WTC11 (cell line): ENCODE measurements around the gene LTB. TPM values are rescaled to one million over a fixed set of nuclear protein-coding genes. Genes with fewer than 3 reads are reported as not detected.
A peak's percentile ranks its signal among the peaks of the same experiment; 100 is the strongest.
"Not testable (repeated sequence)": the region's sequence is repeated elsewhere in the genome, so short reads cannot be mapped to it uniquely, and the experiment has no call there.

Experiments
- ATAC-seq: fragments of 200-7000 bp; cut with Tn5 transposase; 2 replicates; pipeline ENCODE4 v1.10.0; 2021; ENCODE audit warnings: mild to moderate bottlenecking, moderate library complexity
- CTCF ChIA-PET: fragments of 300-600 bp; sonication (Branson Sonifier 250); formaldehyde crosslinking; loops from one replicate; lab custom pipeline; 2021; ENCODE audit warnings: antibody characterized with exemption; lab: Charles Lee
- POLR2A ChIA-PET: fragments of 350-600 bp; sonication (Branson Sonifier 250); formaldehyde crosslinking; loops from one replicate; lab custom pipeline; 2021; ENCODE audit warnings: antibody characterized with exemption; lab: Charles Lee
- DNase-seq: peaks from one replicate; pipeline ENCODE4 v3.0.0; 2021; ENCODE audit warnings: low spot score
- H3K27ac Mint-ChIP-seq: 2 replicates; pipeline ENCODE4 v1.8.0; 2021; ENCODE audit warnings: mixed read lengths
- H3K27me3 Mint-ChIP-seq: 2 replicates; pipeline ENCODE4 v1.8.0; 2021; ENCODE audit warnings: low read depth, mild to moderate bottlenecking, moderate library complexity, mixed read lengths
- H3K36me3 Mint-ChIP-seq: 2 replicates; pipeline ENCODE4 v1.8.0; 2021; ENCODE audit warnings: mixed read lengths
- H3K4me1 Mint-ChIP-seq: 2 replicates; pipeline ENCODE4 v1.8.0; 2022; ENCODE audit warnings: mixed read lengths
- H3K4me3 Mint-ChIP-seq: 2 replicates; pipeline ENCODE4 v1.8.0; 2021; ENCODE audit warnings: mild to moderate bottlenecking, moderate library complexity, mixed read lengths
- H3K9me3 Mint-ChIP-seq: 2 replicates; pipeline ENCODE4 v1.8.0; 2021; ENCODE audit warnings: mixed read lengths
- AFF4 ChIP-seq: sonication (generic); formaldehyde crosslinking; IDR thresholded peaks from 2 replicates; pipeline ENCODE4 v1.8.1; 2023; ENCODE audit warnings: mild to moderate bottlenecking, missing genetic modification reagents, borderline replicate concordance
- CTCF ChIP-seq: fragments of 200-600 bp; IDR thresholded peaks from 2 replicates; pipeline ENCODE4 v1.8.0; 2022; ENCODE audit warnings: antibody characterized with exemption
- ESRRA ChIP-seq: sonication (generic); formaldehyde crosslinking; IDR thresholded peaks from 2 replicates; pipeline ENCODE4 v1.8.1; 2022; ENCODE audit warnings: mild to moderate bottlenecking, missing genetic modification reagents, borderline replicate concordance
- GABPB1 ChIP-seq: sonication (generic); formaldehyde crosslinking; IDR thresholded peaks from 2 replicates; pipeline ENCODE4 v1.8.1; 2023; ENCODE audit warnings: mild to moderate bottlenecking, missing genetic modification reagents
- IRF2 ChIP-seq: sonication (generic); formaldehyde crosslinking; IDR thresholded peaks from 2 replicates; pipeline ENCODE4 v1.8.0; 2022; ENCODE audit warnings: low read depth, missing genetic modification reagents, borderline replicate concordance
- ZNF121 ChIP-seq: sonication (generic); formaldehyde crosslinking; IDR thresholded peaks from 2 replicates; pipeline ENCODE4 v1.8.0; 2023; ENCODE audit warnings: missing genetic modification reagents
- ZNF232 ChIP-seq: sonication (generic); formaldehyde crosslinking; IDR thresholded peaks from 2 replicates; pipeline ENCODE4 v1.8.0; 2022; ENCODE audit warnings: mild to moderate bottlenecking, missing genetic modification reagents
- ZNF396 ChIP-seq: fragments of 250-450 bp; sonication (Bioruptor Pico); IDR thresholded peaks from 2 replicates; pipeline ENCODE4 v1.8.0; 2021; ENCODE audit warnings: mild to moderate bottlenecking, moderate library complexity, borderline replicate concordance
- ZNF671 ChIP-seq: fragments of 250-450 bp; sonication (Bioruptor Pico); IDR thresholded peaks from 2 replicates; pipeline ENCODE4 v1.8.0; 2021; ENCODE audit warnings: mild to moderate bottlenecking
- total RNA-seq: library from RNA; stranded (reverse); gene quantifications from 3 replicates; pipeline ENCODE4 v1.2.3, GENCODE V29; 2021
- TF ChIP-seq, protein P1 (sequence below): sonication (generic); formaldehyde crosslinking; IDR thresholded peaks from 2 replicates; pipeline ENCODE4 v1.8.0; 2022; ENCODE audit warnings: mild to moderate bottlenecking, missing genetic modification reagents
- TF ChIP-seq, protein P2 (sequence below): sonication (generic); formaldehyde crosslinking; IDR thresholded peaks from 2 replicates; pipeline ENCODE4 v1.8.1; 2022; ENCODE audit warnings: missing genetic modification reagents, borderline replicate concordance

Gene LTB
- total RNA-seq, 1 experiment from 2014 or later, result 1.3 TPM

DNA sequence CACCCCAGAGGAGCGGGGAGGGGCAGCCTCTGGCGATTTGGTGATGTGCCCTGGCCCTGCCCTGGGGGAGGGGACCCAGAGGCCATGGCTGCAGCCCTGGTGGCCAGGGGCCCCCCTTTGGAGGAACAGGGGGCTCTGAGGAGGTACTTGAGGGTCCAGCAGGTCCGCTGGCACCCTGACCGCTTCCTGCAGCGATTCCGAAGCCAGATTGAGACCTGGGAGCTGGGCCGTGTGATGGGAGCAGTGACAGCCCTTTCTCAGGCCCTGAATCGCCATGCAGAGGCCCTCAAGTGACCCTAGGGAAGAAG, 24.0 kb downstream of the LTB start (continued):
- TF ChIP-seq ESRRA (CRISPR knock-in tag), result no peak

GRCh38 chr6:31557443-31558317, 24.5 kb downstream of the LTB start:
- Mint-ChIP-seq H3K36me3 (peaks cover 17% of the 10 kb centered on the region), H3K4me3 (no peak overlapping the region), H3K9me3 (no peaks in the 10 kb centered on the region), H3K4me1 (peaks cover 9% of the 10 kb centered on the region), H3K27me3 (no peaks in the 10 kb centered on the region), H3K27ac (no peak overlapping the region)
- ChIA-PET CTCF (interaction anchor here (0.7 to 2.1 kb wide), 5 partner anchors 11 to 79 kb away, joined by 3 to 7 read pairs (median 4); partner anchors contain the start of genes ATP6V1G2 and LST1), POLR2A (interaction anchor here (1.3 kb wide), 1 partner anchor 23 kb away, joined by 3 read pairs; no protein-coding TSS in a partner anchor)
- TF ChIP-seq IRF2 (no peak), ZNF396 (CRISPR knock-in tag) (no peak), ZNF232 (CRISPR knock-in tag) (no peak)
- TF ChIP-seq, protein P1, sequence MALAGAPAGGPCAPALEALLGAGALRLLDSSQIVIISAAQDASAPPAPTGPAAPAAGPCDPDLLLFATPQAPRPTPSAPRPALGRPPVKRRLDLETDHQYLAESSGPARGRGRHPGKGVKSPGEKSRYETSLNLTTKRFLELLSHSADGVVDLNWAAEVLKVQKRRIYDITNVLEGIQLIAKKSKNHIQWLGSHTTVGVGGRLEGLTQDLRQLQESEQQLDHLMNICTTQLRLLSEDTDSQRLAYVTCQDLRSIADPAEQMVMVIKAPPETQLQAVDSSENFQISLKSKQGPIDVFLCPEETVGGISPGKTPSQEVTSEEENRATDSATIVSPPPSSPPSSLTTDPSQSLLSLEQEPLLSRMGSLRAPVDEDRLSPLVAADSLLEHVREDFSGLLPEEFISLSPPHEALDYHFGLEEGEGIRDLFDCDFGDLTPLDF, result no peak
- DNase-seq (no peak), ATAC-seq (no peak)

GRCh38 chr6:31556307-31556706, 25.9 kb downstream of the LTB start:
- H3K27ac Mint-ChIP-seq, result no peak overlapping the region

DNA sequence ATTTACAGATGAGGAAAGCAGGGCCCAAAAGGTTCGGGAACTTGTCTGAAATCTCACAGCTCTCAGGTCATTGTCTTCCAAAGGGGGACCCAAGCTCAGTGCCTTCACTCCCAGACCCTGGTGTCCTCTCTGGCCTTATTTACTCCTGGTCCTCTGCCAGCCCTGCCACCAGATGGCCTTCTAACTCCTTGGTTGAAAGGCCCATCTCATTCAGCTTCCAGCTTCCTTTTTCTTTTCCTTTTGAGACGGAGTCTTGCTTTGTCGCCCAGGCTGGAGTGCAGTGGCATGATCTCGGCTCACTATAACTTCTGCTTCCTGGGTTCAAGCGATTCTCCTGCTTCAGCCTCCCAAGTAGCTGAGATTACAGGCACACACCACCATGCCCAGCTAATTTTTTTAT, 30.9 kb downstream of the LTB start:
- Mint-ChIP-seq H3K36me3 (peaks cover 22% of the 10 kb centered on the region), H3K27ac (peak overlapping the region; percentile 70; the same call in 1 of the 2 replicates)
- ChIA-PET POLR2A (interaction anchor here (0.6 to 1.4 kb wide), 6 partner anchors 10 to 113 kb away, joined by 3 to 6 read pairs (median 4); partner anchors contain the start of genes DDX39B, GPANK1 and NCR3), CTCF (interaction anchor here (0.6 to 7.2 kb wide), 36 partner anchors 9 to 515 kb away, joined by 3 to 319 read pairs (median 4); partner anchors contain the start of genes C6orf47, DDAH2, DDX39B and LST1)
- not testable (repeated sequence) for H3K4me1 Mint-ChIP-seq, H3K27me3 Mint-ChIP-seq, H3K4me3 Mint-ChIP-seq, H3K9me3 Mint-ChIP-seq
- ATAC-seq (peak; percentile 6; the same call in 1 of the 2 replicates), DNase-seq (peak; percentile 62)
- TF ChIP-seq ZNF121 (CRISPR knock-in tag) (0 out of 2 replicates have a peak, but pooled peaks have one; percentile 45), CTCF (0 out of 2 replicates have a peak, but pooled peaks have one; percentile 24)

More at GRCh38 chr6:31556307-31556706, 25.9 kb downstream of the LTB start:
- ATAC-seq (no peak), DNase-seq (no peak)
- ChIA-PET POLR2A (no interaction called here), CTCF (interaction anchor here (0.8 to 2.1 kb wide), 5 partner anchors 10 to 43 kb away, joined by 3 to 7 read pairs (median 3); partner anchors contain the start of genes ATP6V1G2 and NCR3)
- TF ChIP-seq, protein P1, result no peak
- TF ChIP-seq ZNF396 (CRISPR knock-in tag) (no peak), GABPB1 (CRISPR knock-in tag) (no peak)
- Mint-ChIP-seq H3K4me1 (peaks cover 9% of the 10 kb centered on the region), H3K36me3 (peaks cover 19% of the 10 kb centered on the region), H3K4me3 (no peak overlapping the region), H3K9me3 (no peaks in the 10 kb centered on the region), H3K27me3 (no peaks in the 10 kb centered on the region)

DNA sequence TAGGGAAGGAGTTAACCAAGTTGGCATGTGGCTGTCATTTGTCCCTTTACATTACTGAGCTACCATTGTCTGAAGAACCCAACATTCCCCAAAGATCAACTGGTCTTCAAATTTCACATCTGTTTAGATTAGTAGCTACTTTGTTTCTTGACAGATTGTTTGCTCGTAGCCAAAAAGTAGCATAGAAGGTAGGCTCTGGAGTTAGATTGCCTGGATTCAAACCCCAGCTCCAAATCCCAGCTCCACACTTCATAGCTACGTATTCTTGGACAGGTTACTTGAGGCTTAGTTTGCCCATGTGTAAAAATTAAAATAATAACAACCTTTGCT, 33.7 kb downstream of the LTB start:
- DNase-seq (no peak), ATAC-seq (no peak)
- CTCF ChIA-PET, result interaction anchor here (7.2 kb wide), 1 partner anchor 49 kb away, joined by 319 read pairs; the partner anchor contains the start of gene NCR3
- H3K27me3 Mint-ChIP-seq, result no peaks in the 10 kb centered on the region
- peak overlapping the region; percentile 82 for H3K4me3 Mint-ChIP-seq
- H3K9me3 Mint-ChIP-seq, result no peaks in the 10 kb centered on the region
- H3K36me3 Mint-ChIP-seq, result peaks cover 19% of the 10 kb centered on the region
- POLR2A ChIA-PET, result no interaction called here
- H3K27ac Mint-ChIP-seq, result no peak overlapping the region
- peaks cover 17% of the 10 kb centered on the region for H3K4me1 Mint-ChIP-seq
- TF ChIP-seq, protein P2, sequence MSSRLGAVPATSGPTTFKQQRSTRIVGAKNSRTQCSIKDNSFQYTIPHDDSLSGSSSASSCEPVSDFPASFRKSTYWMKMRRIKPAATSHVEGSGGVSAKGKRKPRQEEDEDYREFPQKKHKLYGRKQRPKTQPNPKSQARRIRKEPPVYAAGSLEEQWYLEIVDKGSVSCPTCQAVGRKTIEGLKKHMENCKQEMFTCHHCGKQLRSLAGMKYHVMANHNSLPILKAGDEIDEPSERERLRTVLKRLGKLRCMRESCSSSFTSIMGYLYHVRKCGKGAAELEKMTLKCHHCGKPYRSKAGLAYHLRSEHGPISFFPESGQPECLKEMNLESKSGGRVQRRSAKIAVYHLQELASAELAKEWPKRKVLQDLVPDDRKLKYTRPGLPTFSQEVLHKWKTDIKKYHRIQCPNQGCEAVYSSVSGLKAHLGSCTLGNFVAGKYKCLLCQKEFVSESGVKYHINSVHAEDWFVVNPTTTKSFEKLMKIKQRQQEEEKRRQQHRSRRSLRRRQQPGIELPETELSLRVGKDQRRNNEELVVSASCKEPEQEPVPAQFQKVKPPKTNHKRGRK, result no peak
- no peak for TF ChIP-seq ZNF396 (CRISPR knock-in tag)
- TF ChIP-seq ZNF671 (CRISPR knock-in tag), result no peak
- TF ChIP-seq AFF4 (CRISPR knock-in tag), result no peak
